Esophagus muscularis mucosa (tissue), 4 donors: Measurements from ENCODE around the gene BCO2.

Experiments used
- EP300 ChIP-seq: sonication (generic); formaldehyde crosslinking; IDR thresholded peaks from one replicate; pipeline ENCODE4 v1.6.1; 2017; ENCODE audit warnings: antibody characterized with exemption
- POLR2A ChIP-seq: fragments of 450-650 bp; IDR thresholded peaks from one replicate; pipeline ENCODE4 v1.6.1; 2017; ENCODE audit warnings: antibody characterized with exemption, moderate library complexity, mild to moderate bottlenecking, low read depth
- POLR2AphosphoS5 ChIP-seq, 2 donors: sonication (generic); formaldehyde crosslinking; IDR thresholded peaks; one replicate each; pipeline ENCODE4 v1.6.1; 2017; ENCODE audit warnings: antibody characterized with exemption in 2 of 2
- TF ChIP-seq, protein P1 (sequence below), 3 experiments: fragments of 200-600 bp in 2 of 3; fragments of 450-650 bp in 1 of 3; sonication (generic) in 2 of 3; IDR thresholded peaks; one replicate each; pipeline ENCODE4 v1.5.1; 2017 to 2019; ENCODE audit warnings: antibody characterized with exemption in 3 of 3, mild to moderate bottlenecking in 2 of 3, moderate library complexity in 1 of 3

DNA sequence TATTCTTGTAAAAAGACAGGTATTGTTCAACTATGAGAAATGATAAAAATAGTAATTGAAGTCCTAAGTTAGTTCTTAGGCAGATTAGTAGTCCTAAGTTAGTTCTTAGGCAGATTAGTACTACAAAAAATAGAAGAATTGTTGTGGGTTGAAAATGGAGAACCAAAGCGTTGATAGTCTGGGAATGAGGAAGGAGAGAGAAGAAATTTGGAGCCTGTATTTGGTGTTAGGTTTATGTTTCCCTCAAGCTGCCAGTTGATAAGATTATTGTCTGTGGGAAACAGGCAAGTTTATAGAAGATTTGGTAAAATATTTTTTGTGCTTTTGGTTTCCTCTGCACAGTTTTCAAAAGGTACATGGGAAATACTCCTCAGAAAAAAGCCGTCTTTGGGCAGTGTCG, 3.6 kb downstream of the BCO2 start:
- TF ChIP-seq, protein P1, sequence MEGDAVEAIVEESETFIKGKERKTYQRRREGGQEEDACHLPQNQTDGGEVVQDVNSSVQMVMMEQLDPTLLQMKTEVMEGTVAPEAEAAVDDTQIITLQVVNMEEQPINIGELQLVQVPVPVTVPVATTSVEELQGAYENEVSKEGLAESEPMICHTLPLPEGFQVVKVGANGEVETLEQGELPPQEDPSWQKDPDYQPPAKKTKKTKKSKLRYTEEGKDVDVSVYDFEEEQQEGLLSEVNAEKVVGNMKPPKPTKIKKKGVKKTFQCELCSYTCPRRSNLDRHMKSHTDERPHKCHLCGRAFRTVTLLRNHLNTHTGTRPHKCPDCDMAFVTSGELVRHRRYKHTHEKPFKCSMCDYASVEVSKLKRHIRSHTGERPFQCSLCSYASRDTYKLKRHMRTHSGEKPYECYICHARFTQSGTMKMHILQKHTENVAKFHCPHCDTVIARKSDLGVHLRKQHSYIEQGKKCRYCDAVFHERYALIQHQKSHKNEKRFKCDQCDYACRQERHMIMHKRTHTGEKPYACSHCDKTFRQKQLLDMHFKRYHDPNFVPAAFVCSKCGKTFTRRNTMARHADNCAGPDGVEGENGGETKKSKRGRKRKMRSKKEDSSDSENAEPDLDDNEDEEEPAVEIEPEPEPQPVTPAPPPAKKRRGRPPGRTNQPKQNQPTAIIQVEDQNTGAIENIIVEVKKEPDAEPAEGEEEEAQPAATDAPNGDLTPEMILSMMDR (IDR thresholded peaks at IDR 0.05), result no peak
- TF ChIP-seq POLR2AphosphoS5 (IDR thresholded peaks at IDR 0.05) (no peak), POLR2A (no peak), EP300 (no peak)
